ENCODE data around the gene AGPAT2.

GRCh38 chr9:136705564-136705963, 18.3 kb upstream of the AGPAT2 start:
- TF ChIP-seq CTCF (IDR thresholded peaks at IDR 0.05; ENCODE audit: insufficient read depth, low read depth, low read length) (no peak), EZH2 (IDR thresholded peaks at IDR 0.05; ENCODE audit: insufficient read depth, low read length) (no peak)
